NB4 (cell line): ENCODE measurements around the gene SMAD7.

Experiments used
- CTCF ChIP-seq: IDR thresholded peaks from one replicate; pipeline ENCODE4 v1.5.1; 2012; ENCODE audit warnings: low read depth, low read length
- MAX ChIP-seq: IDR thresholded peaks from 2 replicates; pipeline ENCODE4 v1.6.1; 2011; ENCODE audit warnings: low read depth, low read length
- MYC ChIP-seq: IDR thresholded peaks from 2 replicates; pipeline ENCODE4 v1.6.1; 2011; ENCODE audit warnings: low read depth, low read length
- POLR2A ChIP-seq: IDR thresholded peaks from 2 replicates; pipeline ENCODE4 v1.6.1; 2011; ENCODE audit warnings: mild to moderate bottlenecking; ENCODE audit not compliant: insufficient read length; ENCODE audit errors: extremely low read depth

DNA sequence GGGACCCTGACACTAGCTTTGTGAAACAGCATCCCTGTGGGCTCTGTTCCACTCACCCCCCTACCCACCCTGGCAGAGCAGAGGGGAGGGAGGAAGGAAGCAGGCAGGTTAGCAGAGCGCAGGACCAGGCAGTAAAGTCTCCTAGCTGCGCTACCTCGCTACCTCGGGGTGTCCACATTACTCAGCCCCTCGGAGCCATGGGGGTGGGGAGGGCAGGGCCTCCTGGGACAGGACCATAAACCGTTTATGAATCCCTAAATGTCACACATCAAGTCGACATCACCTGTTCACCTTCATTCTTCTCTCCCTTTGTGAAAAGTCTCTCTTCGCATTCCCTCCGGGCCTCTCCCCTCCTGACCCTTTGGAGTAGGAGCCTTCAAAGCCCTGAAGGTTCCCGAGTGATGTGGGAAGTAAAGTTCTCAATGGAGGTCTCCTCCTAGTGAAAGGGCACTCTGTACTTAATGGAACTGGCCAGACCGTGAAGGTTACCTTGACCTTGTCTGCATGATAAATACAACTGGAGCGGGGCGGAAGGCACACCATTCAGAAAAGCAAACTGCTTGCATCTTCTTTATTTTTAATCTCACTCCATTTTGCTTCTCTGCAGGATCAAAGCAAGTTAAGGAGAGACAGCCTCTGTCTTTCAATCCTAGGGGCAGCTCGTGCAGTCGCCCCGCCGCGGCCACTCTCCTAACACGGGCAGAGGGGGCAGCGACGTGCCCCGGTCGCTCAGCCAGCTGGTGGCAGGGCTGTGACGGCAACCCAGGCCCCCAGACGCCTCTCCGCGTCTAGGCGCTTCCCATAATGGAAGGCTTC lies 23.7 kb upstream of the SMAD7 start:
- TF ChIP-seq MYC (no peak), CTCF (no peak), POLR2A (no peak), MAX (no peak)
